Right ventricle myocardium superior (tissue), 1 donor: ENCODE measurements around the gene LNX2. TPM values are rescaled to one million over a fixed set of nuclear protein-coding genes. Genes with fewer than 3 reads are reported as not detected.

Source experiments
- ATAC-seq: fragments of 200-7000 bp; cut with Tn5 transposase; one replicate; pipeline ENCODE4 v1.9.1; 2020; ENCODE audit warnings: mild to moderate bottlenecking; ENCODE audit not compliant: poor library complexity
- DNase-seq: peaks from one replicate; pipeline ENCODE4 v3.0.0-alpha.2; 2020
- intact Hi-C: fragments of 100-400 bp; cut with DNase I; formaldehyde crosslinking; loops from one replicate; pipeline ENCODE4 v1.11.2; 2022
- total RNA-seq: library from RNA; stranded (reverse); fragmentation: NEBNext Ultra II Directional; extraction: Animal tissue kit (Norgen Biotek cat#: 25700); gene quantifications from one replicate; pipeline ENCODE4 v1.2.1, GENCODE V29; 2021
- donor health status: DM: no; HTN: yes; CAD: no; lungs with severe emphysema.

The LNX2 gene
- total RNA-seq, 1 donor from 2014 or later, result 9.7 TPM

DNA sequence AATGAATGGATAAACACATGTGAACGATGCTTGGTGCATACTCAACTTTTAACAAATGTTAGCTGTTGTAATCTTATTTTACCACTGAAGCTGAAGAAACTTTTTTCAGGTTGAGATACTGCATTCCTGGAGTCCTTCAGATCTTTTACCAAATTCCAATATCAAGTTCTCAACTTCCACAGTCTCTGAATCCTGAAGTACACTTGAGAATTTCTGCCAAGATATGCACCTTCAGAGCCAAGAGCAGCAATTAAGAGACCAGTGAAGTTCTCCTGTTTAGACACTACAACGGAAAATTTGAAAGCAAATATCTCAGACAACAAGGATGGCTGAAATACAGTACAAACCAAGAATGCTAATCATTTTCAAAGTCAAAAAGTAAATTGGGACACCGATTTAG lies 85.3 kb downstream of the LNX2 start:
- no peak for DNase-seq
- intact Hi-C loops, result loop anchor here (10.0 kb wide), 2 partner anchors 180 to 240 kb away; no protein-coding TSS in a partner anchor
- ATAC-seq, result no peak

DNA sequence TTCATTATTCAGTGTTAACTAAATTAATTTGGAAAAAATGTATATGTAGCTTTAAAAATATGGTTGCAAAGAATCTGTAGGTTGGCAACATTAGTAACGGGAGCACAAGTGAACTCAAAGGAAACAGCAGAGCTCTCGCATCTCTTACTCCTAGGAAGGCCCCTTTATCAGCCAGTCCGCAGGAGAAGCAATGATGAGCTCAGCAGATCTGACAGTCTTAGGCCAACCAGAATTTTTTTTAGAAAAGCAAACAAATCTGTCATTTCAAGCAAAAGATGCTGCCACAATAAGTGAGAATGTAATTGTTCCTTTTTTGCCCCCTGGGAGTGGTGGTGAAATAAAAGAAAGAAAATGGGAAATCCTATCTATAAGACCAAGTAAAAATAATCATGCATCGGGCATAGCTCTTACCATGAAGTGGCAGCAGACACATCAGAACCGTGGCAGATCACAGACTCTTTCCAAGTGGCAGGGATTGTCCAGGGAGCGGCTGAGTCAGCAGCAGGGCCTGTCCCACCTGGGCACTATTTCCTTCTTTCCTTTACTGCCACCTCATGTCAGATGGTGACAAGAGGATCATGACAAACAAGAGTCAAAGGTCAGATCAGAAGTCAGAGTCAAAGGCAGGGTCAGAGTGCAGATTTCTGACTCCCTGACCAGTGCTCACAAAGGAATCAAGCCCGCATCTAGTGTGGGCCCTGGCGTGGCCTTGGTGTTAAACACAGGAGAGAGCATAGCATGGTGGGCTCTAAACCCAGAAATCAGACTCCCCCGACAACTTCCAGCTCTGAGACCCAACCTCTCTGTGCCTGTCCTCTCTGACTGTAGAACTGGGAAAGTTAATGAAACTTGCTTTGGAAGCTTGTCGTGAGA lies 86.0 kb downstream of the LNX2 start:
- DNase-seq (no peak), ATAC-seq (no peak)
- intact Hi-C loops, result loop anchor here (10.0 kb wide), 2 partner anchors 180 to 240 kb away; no protein-coding TSS in a partner anchor

- DNase-seq (peak; percentile 90), ATAC-seq (peak; percentile 99)
- intact Hi-C loops, result loop anchor here (2.0 to 10.0 kb wide), 3 partner anchors 158 to 242 kb away; no protein-coding TSS in a partner anchor
Measured at GRCh38 chr13:27533155-27533643, 87.1 kb downstream of the LNX2 start.

GRCh38 chr13:27528908-27529307 lies 91.4 kb downstream of the LNX2 start:
- ATAC-seq, result no peak
- no peak for DNase-seq
- intact Hi-C loops, result no loop called here

- intact Hi-C loops, result no loop called here
- DNase-seq, result no peak
- ATAC-seq, result no peak
Measured at GRCh38 chr13:27526516-27526915, 93.8 kb downstream of the LNX2 start.

GRCh38 chr13:27524981-27525975 lies 95.1 kb downstream of the LNX2 start:
- no peak for DNase-seq
- ATAC-seq, result no peak
- intact Hi-C loops, result no loop called here

DNA sequence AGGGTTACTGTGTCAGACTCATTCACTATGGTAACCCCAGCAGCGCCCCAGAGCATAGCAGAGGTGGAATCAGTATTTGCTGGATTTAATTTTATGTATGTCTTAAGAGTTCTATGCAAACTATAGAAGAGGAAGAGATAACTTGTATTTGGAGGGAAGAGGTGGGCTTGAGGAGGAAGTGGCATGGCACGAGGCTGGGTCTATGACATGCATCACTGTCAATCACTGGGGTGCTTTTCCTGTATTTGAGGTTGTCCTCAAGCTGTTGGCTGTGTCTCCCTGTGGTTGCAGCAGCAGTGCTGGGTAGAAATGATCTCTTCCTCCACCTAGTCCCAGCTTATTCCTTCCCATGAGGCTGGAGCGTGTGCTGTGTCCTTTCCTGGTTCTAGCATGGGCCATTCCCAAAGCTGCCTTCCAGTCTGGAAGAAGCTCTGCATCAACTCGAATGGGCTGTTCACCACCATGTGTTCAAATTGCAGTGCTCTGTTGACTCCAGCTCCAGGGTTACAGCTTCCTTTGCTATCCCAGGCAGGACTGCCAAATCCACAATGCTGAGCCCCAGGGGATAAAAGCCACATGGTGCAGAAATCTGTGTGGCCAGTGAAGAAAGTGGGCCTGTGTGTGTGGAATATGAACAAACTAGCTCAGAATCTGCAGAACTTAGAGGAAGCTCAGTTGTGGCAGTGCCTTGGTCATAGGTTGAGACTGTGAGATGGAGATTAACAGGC lies 96.8 kb downstream of the LNX2 start:
- peak; percentile 27 for ATAC-seq
- intact Hi-C loops, result no loop called here
- DNase-seq, result no peak

DNA sequence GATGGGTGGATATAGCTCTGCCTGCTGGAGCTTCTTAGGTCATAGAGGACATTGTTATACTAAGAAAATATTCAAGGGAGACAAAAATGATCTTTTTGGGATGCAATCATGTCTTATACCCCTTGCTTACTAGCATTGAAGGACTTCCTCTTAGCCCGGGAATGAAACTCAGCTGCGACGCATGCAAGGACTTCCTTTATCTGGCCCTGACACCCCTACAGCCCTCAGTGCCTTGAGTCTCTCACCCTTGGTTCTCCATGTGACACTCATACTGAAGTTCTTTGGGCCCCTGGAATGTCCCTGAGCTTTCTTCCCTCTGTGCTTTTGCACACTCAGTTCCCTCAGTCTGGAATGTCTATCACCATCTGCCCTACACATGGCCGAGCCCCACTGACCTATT lies 97.5 kb downstream of the LNX2 start:
- DNase-seq (no peak), ATAC-seq (no peak)
- intact Hi-C loops, result no loop called here

DNA sequence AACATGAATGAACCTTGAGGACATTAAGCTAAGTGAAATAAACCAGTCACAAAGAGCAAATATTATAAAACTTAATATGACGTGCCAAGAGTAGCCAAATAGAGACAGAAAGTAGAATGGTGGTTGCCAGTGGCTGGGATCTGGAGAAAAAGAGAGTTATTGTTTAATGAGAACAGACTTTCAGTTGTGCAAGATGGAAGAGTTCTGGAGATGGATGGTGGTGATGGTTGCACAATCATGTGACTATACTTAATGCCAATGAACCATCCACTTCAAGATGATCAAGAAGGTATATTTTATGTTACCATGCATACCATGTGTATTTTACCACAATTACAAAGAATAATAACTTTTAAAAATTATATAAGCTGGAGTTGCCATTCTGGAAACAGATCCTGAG lies 104.2 kb downstream of the LNX2 start:
- ATAC-seq (no peak), DNase-seq (no peak)
- intact Hi-C loops, result no loop called here

- intact Hi-C loops, result no loop called here
- DNase-seq (no peak), ATAC-seq (no peak)
Measured at GRCh38 chr13:27510082-27510481, 110.2 kb downstream of the LNX2 start.

DNA sequence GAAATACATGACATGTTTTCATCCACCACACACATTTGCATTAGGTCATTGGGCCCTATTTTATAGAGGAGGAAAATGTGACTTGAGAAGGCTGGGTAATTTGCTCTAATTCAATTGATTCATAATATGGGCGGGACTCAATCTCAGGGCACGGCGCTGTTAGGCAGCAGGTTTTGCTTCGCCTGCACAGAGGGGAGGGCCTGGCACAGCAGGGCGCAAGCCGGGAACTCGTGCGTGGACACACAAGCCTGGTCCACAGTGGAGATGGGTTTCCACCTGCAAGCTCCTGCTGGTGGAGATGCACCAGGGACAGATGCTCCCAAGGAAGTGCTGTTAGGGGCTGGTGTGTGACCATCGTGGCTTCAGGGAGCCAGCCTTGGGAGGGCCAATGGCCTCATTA lies 111.5 kb downstream of the LNX2 start:
- no peak for ATAC-seq
- intact Hi-C loops, result no loop called here
- DNase-seq, result no peak

DNA sequence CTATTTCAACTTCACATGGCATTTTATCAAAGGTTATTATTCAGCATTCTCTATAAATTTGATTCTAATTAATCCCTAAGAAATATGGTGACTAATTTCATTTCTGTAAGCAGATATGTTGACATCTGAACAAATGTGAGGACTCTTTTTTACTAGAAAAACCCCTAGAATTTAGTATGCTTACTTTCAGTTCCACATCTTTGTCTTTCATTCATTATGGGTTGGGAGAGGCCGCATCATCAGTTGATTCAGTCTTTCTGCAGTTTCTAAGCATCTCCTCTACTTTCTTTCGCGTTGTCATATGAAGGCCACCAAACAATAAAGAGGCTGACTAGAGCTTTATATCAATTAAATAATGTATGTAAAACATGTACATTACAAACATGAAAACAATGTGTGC lies 114.5 kb downstream of the LNX2 start:
- intact Hi-C loops, result no loop called here
- ATAC-seq, result no peak
- no peak for DNase-seq

- intact Hi-C loops, result no loop called here
- no peak for DNase-seq
- no peak for ATAC-seq
Measured at GRCh38 chr13:27504868-27505194, 115.5 kb downstream of the LNX2 start.

DNA sequence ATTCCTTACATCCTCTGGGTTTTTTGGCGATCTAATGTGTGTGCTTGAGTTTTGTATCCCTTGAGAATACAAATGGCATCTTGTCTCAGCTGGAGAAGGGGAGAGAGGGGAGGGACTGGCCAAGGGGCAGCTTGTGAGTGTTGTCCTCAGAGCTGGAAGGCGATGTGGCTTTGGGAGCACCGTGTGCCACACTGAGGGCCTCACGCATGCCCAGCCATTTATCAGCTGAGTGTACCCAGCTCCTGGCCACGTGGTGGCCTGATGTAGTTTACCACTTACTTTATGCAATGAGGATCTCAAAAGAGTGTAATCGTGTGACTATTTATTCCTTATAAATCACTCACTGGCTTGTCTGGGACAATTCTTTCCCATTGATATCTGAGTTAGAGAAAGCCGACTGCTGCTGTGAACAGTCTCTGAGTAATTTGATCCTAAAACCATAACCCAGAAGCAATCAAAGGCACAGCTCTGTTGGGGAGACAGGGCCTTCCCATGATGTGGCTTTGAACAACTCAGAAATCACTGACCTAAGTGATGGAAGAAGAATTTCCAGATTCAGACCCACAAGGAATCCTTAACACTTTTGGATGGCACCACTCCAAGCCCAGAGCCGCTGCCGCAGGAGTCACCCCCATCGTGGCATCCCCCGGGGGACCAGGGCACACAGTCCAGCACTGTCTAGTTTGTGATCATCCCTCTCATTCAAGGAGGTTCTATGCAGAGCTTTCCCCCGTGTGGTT lies 116.0 kb downstream of the LNX2 start:
- ATAC-seq (peak; percentile 79), DNase-seq (peak; percentile 54)
- intact Hi-C loops, result no loop called here

- ATAC-seq (no peak), DNase-seq (no peak)
- intact Hi-C loops, result no loop called here
Measured at GRCh38 chr13:27500806-27501534, 119.4 kb downstream of the LNX2 start.

- intact Hi-C loops, result no loop called here
- ATAC-seq (no peak), DNase-seq (no peak)
Measured at GRCh38 chr13:27497563-27498230, 122.6 kb downstream of the LNX2 start.
